CD14-positive monocyte (primary cell): ENCODE measurements around the gene NBEA. TPM values are rescaled to one million over a fixed set of nuclear protein-coding genes. Genes with fewer than 3 reads are reported as not detected.

Source experiments
- DNase-seq, 3 donors: peaks; one replicate each; pipeline ENCODE4 v3.0.0-alpha.2; 2011 to 2022
- H2AFZ ChIP-seq: 2 replicates; pipeline ENCODE4 v1.6.0; 2012; ENCODE audit warnings: mild to moderate bottlenecking, low read depth, low read length, inconsistent platforms; ENCODE audit not compliant: insufficient read depth, poor library complexity, severe bottlenecking
- H3K27ac ChIP-seq, 2 donors: 1 replicate in 1 of 2; 2 replicates in 1 of 2; pipeline ENCODE4 v1.5.1; 2012 to 2013; ENCODE audit warnings: low read length in 2 of 2, control low read depth in 1 of 2, inconsistent platforms in 1 of 2, low read depth in 1 of 2, mild to moderate bottlenecking in 1 of 2
- H3K27me3 ChIP-seq, 2 donors: one replicate each; pipeline versions ENCODE4 v1.6.0 to v1.6.1; 2011 to 2013; ENCODE audit warnings: low read length in 2 of 2; ENCODE audit not compliant: control insufficient read depth in 2 of 2, insufficient read depth in 2 of 2
- H3K36me3 ChIP-seq, 2 donors: replicated peaks in 1 of 2; 1 replicate in 1 of 2; 2 replicates in 1 of 2; pipeline versions ENCODE4 v1.5.1 to v1.6.1; 2012 to 2013; ENCODE audit warnings: low read length in 2 of 2, control low read depth in 1 of 2, inconsistent platforms in 1 of 2, mild to moderate bottlenecking in 1 of 2; ENCODE audit not compliant: insufficient read depth in 2 of 2, control insufficient read depth in 1 of 2
- H3K4me1 ChIP-seq, 2 donors: 1 replicate in 1 of 2; 2 replicates in 1 of 2; pipeline versions ENCODE4 v1.5.1 to v1.6.1; 2012 to 2013; ENCODE audit warnings: low read length in 2 of 2, control low read depth in 1 of 2, inconsistent platforms in 1 of 2, mild to moderate bottlenecking in 1 of 2, moderate library complexity in 1 of 2; ENCODE audit not compliant: insufficient read depth in 2 of 2, control insufficient read depth in 1 of 2
- H3K4me2 ChIP-seq: replicated peaks from 2 replicates; pipeline ENCODE3; 2012; ENCODE audit warnings: low read length, moderate library complexity, mild to moderate bottlenecking; ENCODE audit not compliant: poor library complexity, severe bottlenecking; ENCODE audit errors: extremely low read depth
- H3K4me3 ChIP-seq, 3 experiments: fragments of 200-600 bp in 1 of 3; sonication (generic) in 1 of 3; replicated peaks in 1 of 3; 1 replicate in 2 of 3; 2 replicates in 1 of 3; pipeline ENCODE4 v1.5.1; 2011 to 2013; ENCODE audit warnings: low read length in 3 of 3, mild to moderate bottlenecking in 3 of 3, control low read depth in 2 of 3, low read depth in 2 of 3, inconsistent platforms in 1 of 3, moderate library complexity in 1 of 3
- H3K79me2 ChIP-seq: 2 replicates; pipeline ENCODE4 v1.6.0; 2012; ENCODE audit warnings: mild to moderate bottlenecking, control low read depth, inconsistent platforms, low read length, moderate library complexity; ENCODE audit not compliant: insufficient read depth
- H3K9ac ChIP-seq: 2 replicates; pipeline ENCODE4 v1.6.0; 2017; ENCODE audit warnings: low read length, mild to moderate bottlenecking; ENCODE audit not compliant: insufficient read depth, poor library complexity, severe bottlenecking
- H3K9me3 ChIP-seq, 2 donors: replicated peaks in 1 of 2; 1 replicate in 1 of 2; 2 replicates in 1 of 2; pipeline versions ENCODE4 v1.5.1 to v1.6.1; 2012 to 2013; ENCODE audit warnings: low read length in 2 of 2, control low read depth in 1 of 2; ENCODE audit not compliant: control insufficient read depth in 1 of 2, insufficient read depth in 1 of 2
- H4K20me1 ChIP-seq: 2 replicates; pipeline ENCODE4 v1.6.0; 2012; ENCODE audit warnings: mild to moderate bottlenecking, low read length, control low read depth, moderate library complexity; ENCODE audit not compliant: insufficient read depth
- H3K27ac Mint-ChIP-seq, 7 donors: one replicate each; pipeline ENCODE4 v1.8.0; 2020; ENCODE audit warnings: mild to moderate bottlenecking in 7 of 7, mixed read lengths in 7 of 7, moderate library complexity in 6 of 7, inconsistent platforms in 2 of 7
- H3K27me3 Mint-ChIP-seq, 3 donors: one replicate each; pipeline ENCODE4 v1.8.0; 2021 to 2022; ENCODE audit warnings: low read depth in 3 of 3, mild to moderate bottlenecking in 3 of 3, mixed read lengths in 3 of 3, moderate library complexity in 3 of 3, inconsistent platforms in 1 of 3
- H3K36me3 Mint-ChIP-seq, 2 donors: one replicate each; pipeline ENCODE4 v1.8.0; 2020; ENCODE audit warnings: mixed read lengths in 2 of 2, inconsistent platforms in 1 of 2, mild to moderate bottlenecking in 1 of 2
- H3K4me1 Mint-ChIP-seq: one replicate; pipeline ENCODE4 v1.8.0; 2020; ENCODE audit warnings: mild to moderate bottlenecking, mixed read lengths
- H3K4me3 Mint-ChIP-seq, 2 donors: one replicate each; pipeline ENCODE4 v1.8.0; 2020; ENCODE audit warnings: mild to moderate bottlenecking in 2 of 2, mixed read lengths in 2 of 2, moderate library complexity in 1 of 2
- H3K9me3 Mint-ChIP-seq, 7 donors: one replicate each; pipeline ENCODE4 v1.8.0; 2020 to 2022; ENCODE audit warnings: mixed read lengths in 7 of 7, mild to moderate bottlenecking in 6 of 7, moderate library complexity in 6 of 7, inconsistent platforms in 2 of 7
- WGBS: methylation state at CpG from one replicate; pipeline ENCODE4 v1.1.5; 2013; ENCODE audit warnings: missing lambda C conversion rate; ENCODE audit not compliant: insufficient coverage; 5-methylcytosine and 5-hydroxymethylcytosine counted together
- intact Hi-C, 2 donors: fragments of 100-400 bp; cut with micrococcal nuclease; formaldehyde crosslinking; loops; one replicate each; pipeline versions ENCODE4 v1.15.0 to v1.15.1; 2023
- polyA plus RNA-seq, 3 donors: library from polyadenylated mRNA; depleted of rRNA in 1 of 3; unstranded in 2 of 3; stranded (reverse) in 1 of 3; fragments of 300-500 nt in 2 of 3; fragments of >200 nt in 1 of 3; fragmentation: Illumina TruSeq in 2 of 3; gene quantifications; 1 replicate in 2 of 3; 2 replicates in 1 of 3; pipeline ENCODE4 v1.2.3, GENCODE V29; 2012 to 2021
- TF ChIP-seq, protein P1 (sequence below): fragments of 200-600 bp; IDR thresholded peaks from one replicate; pipeline ENCODE4 v1.8.0; 2022; ENCODE audit warnings: antibody characterized with exemption, mild to moderate bottlenecking

The NBEA gene
- polyA plus RNA-seq, 3 donors: 0.03 to 0.23 (median 0.08) TPM

GRCh38 chr13:35356572-35356971 is 414.5 kb downstream of the NBEA start:
- H3K27ac ChIP-seq: no peak overlapping the region
- intact Hi-C loops: no loop called here
- H3K4me1 Mint-ChIP-seq: peaks cover 4% of the 10 kb centered on the region
- no peaks in the 10 kb centered on the region for H3K27me3 ChIP-seq
- H3K4me3 Mint-ChIP-seq: no peak overlapping the region
- TF ChIP-seq, protein P1, sequence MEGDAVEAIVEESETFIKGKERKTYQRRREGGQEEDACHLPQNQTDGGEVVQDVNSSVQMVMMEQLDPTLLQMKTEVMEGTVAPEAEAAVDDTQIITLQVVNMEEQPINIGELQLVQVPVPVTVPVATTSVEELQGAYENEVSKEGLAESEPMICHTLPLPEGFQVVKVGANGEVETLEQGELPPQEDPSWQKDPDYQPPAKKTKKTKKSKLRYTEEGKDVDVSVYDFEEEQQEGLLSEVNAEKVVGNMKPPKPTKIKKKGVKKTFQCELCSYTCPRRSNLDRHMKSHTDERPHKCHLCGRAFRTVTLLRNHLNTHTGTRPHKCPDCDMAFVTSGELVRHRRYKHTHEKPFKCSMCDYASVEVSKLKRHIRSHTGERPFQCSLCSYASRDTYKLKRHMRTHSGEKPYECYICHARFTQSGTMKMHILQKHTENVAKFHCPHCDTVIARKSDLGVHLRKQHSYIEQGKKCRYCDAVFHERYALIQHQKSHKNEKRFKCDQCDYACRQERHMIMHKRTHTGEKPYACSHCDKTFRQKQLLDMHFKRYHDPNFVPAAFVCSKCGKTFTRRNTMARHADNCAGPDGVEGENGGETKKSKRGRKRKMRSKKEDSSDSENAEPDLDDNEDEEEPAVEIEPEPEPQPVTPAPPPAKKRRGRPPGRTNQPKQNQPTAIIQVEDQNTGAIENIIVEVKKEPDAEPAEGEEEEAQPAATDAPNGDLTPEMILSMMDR: no peak
- peaks cover 0 to 4% (median 0%) of the 10 kb centered on the region in 7 donors for H3K9me3 Mint-ChIP-seq
- no peaks in the 10 kb centered on the region for H4K20me1 ChIP-seq
- H3K4me3 ChIP-seq: no peak overlapping the region
- H3K79me2 ChIP-seq: no peaks in the 10 kb centered on the region
- no peaks in the 10 kb centered on the region for H3K9me3 ChIP-seq
- H3K36me3 Mint-ChIP-seq: no peaks in the 10 kb centered on the region
- peak overlapping the region in 3 of 7 donors; percentile 29 to 63 (median 57) for H3K27ac Mint-ChIP-seq
- peak; percentile 2 to 39 (median 22) for DNase-seq
- no peak overlapping the region for H3K4me2 ChIP-seq
- WGBS: 0% methylated on average over 1 of the region's 2 CpGs
- no peaks in the 10 kb centered on the region for H3K4me1 ChIP-seq
- no peaks in the 10 kb centered on the region for H3K36me3 ChIP-seq
- H3K9ac ChIP-seq: no peak overlapping the region
- no peak overlapping the region for H2AFZ ChIP-seq
- peaks cover 0 to 1% (median 0%) of the 10 kb centered on the region in 3 donors for H3K27me3 Mint-ChIP-seq

DNA sequence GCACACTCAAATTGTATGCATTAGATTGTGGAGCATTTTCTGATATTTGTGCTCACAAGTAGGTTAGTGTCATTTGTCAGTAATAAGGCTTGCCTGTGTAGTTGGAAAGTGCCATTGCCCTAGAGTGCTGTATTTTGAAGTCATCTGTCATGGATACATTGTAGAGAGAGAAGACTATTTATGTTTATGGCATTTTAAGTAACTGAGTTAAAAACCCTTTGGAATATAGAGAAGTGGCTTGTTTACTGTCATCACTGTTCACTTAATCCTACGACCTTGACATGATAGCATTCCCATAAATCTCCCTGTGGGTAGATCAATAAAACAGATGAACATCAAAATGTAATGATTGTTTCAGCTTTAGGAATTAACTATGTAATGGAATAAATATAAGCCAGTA is 423.8 kb downstream of the NBEA start:
- Mint-ChIP-seq H3K9me3 (peaks cover 0 to 9% (median 4%) of the 10 kb centered on the region in 7 donors), H3K27ac (no peak overlapping the region), H3K4me3 (no peak overlapping the region), H3K36me3 (no peaks in the 10 kb centered on the region), H3K4me1 (no peaks in the 10 kb centered on the region), H3K27me3 (no peaks in the 10 kb centered on the region)
- Histone ChIP-seq H2AFZ (no peak overlapping the region), H3K9me3 (peaks cover 0 to 4% of the 10 kb centered on the region in 2 donors), H3K4me3 (no peak overlapping the region), H3K27ac (no peak overlapping the region), H3K9ac (no peak overlapping the region), H3K4me2 (no peak overlapping the region), H3K79me2 (no peaks in the 10 kb centered on the region), H3K4me1 (no peaks in the 10 kb centered on the region), H4K20me1 (no peaks in the 10 kb centered on the region), H3K27me3 (no peaks in the 10 kb centered on the region), H3K36me3 (no peaks in the 10 kb centered on the region)
- DNase-seq: no peak
- intact Hi-C loops: no loop called here
- TF ChIP-seq, protein P1: no peak
- WGBS: no CpG with 5 or more reads among the region's 1 CpG
